CD14-positive monocyte (primary cell): Measurements from ENCODE around the gene KATNBL1. TPM values are rescaled to one million over a fixed set of nuclear protein-coding genes. Genes with fewer than 3 reads are reported as not detected.

ENCODE experiments used
- DNase-seq, 3 donors: peaks; one replicate each; pipeline ENCODE4 v3.0.0-alpha.2; 2011 to 2022
- H2AFZ ChIP-seq: 2 replicates; pipeline ENCODE4 v1.6.0; 2012; ENCODE audit warnings: mild to moderate bottlenecking, low read depth, low read length, inconsistent platforms; ENCODE audit not compliant: insufficient read depth, poor library complexity, severe bottlenecking
- H3K27ac ChIP-seq, 2 donors: 1 replicate in 1 of 2; 2 replicates in 1 of 2; pipeline ENCODE4 v1.5.1; 2012 to 2013; ENCODE audit warnings: low read length in 2 of 2, control low read depth in 1 of 2, inconsistent platforms in 1 of 2, low read depth in 1 of 2, mild to moderate bottlenecking in 1 of 2
- H3K27me3 ChIP-seq, 2 donors: one replicate each; pipeline versions ENCODE4 v1.6.0 to v1.6.1; 2011 to 2013; ENCODE audit warnings: low read length in 2 of 2; ENCODE audit not compliant: control insufficient read depth in 2 of 2, insufficient read depth in 2 of 2
- H3K36me3 ChIP-seq, 2 donors: replicated peaks in 1 of 2; 1 replicate in 1 of 2; 2 replicates in 1 of 2; pipeline versions ENCODE4 v1.5.1 to v1.6.1; 2012 to 2013; ENCODE audit warnings: low read length in 2 of 2, control low read depth in 1 of 2, inconsistent platforms in 1 of 2, mild to moderate bottlenecking in 1 of 2; ENCODE audit not compliant: insufficient read depth in 2 of 2, control insufficient read depth in 1 of 2
- H3K4me1 ChIP-seq, 2 donors: 1 replicate in 1 of 2; 2 replicates in 1 of 2; pipeline versions ENCODE4 v1.5.1 to v1.6.1; 2012 to 2013; ENCODE audit warnings: low read length in 2 of 2, control low read depth in 1 of 2, inconsistent platforms in 1 of 2, mild to moderate bottlenecking in 1 of 2, moderate library complexity in 1 of 2; ENCODE audit not compliant: insufficient read depth in 2 of 2, control insufficient read depth in 1 of 2
- H3K4me2 ChIP-seq: replicated peaks from 2 replicates; pipeline ENCODE3; 2012; ENCODE audit warnings: low read length, moderate library complexity, mild to moderate bottlenecking; ENCODE audit not compliant: poor library complexity, severe bottlenecking; ENCODE audit errors: extremely low read depth
- H3K4me3 ChIP-seq, 3 experiments: fragments of 200-600 bp in 1 of 3; sonication (generic) in 1 of 3; replicated peaks in 1 of 3; 1 replicate in 2 of 3; 2 replicates in 1 of 3; pipeline ENCODE4 v1.5.1; 2011 to 2013; ENCODE audit warnings: low read length in 3 of 3, mild to moderate bottlenecking in 3 of 3, control low read depth in 2 of 3, low read depth in 2 of 3, inconsistent platforms in 1 of 3, moderate library complexity in 1 of 3
- H3K79me2 ChIP-seq: 2 replicates; pipeline ENCODE4 v1.6.0; 2012; ENCODE audit warnings: mild to moderate bottlenecking, control low read depth, inconsistent platforms, low read length, moderate library complexity; ENCODE audit not compliant: insufficient read depth
- H3K9ac ChIP-seq: 2 replicates; pipeline ENCODE4 v1.6.0; 2017; ENCODE audit warnings: low read length, mild to moderate bottlenecking; ENCODE audit not compliant: insufficient read depth, poor library complexity, severe bottlenecking
- H3K9me3 ChIP-seq, 2 donors: replicated peaks in 1 of 2; 1 replicate in 1 of 2; 2 replicates in 1 of 2; pipeline versions ENCODE4 v1.5.1 to v1.6.1; 2012 to 2013; ENCODE audit warnings: low read length in 2 of 2, control low read depth in 1 of 2; ENCODE audit not compliant: control insufficient read depth in 1 of 2, insufficient read depth in 1 of 2
- H4K20me1 ChIP-seq: 2 replicates; pipeline ENCODE4 v1.6.0; 2012; ENCODE audit warnings: mild to moderate bottlenecking, low read length, control low read depth, moderate library complexity; ENCODE audit not compliant: insufficient read depth
- H3K27ac Mint-ChIP-seq, 7 donors: one replicate each; pipeline ENCODE4 v1.8.0; 2020; ENCODE audit warnings: mild to moderate bottlenecking in 7 of 7, mixed read lengths in 7 of 7, moderate library complexity in 6 of 7, inconsistent platforms in 2 of 7
- H3K27me3 Mint-ChIP-seq, 3 donors: one replicate each; pipeline ENCODE4 v1.8.0; 2021 to 2022; ENCODE audit warnings: low read depth in 3 of 3, mild to moderate bottlenecking in 3 of 3, mixed read lengths in 3 of 3, moderate library complexity in 3 of 3, inconsistent platforms in 1 of 3
- H3K36me3 Mint-ChIP-seq, 2 donors: one replicate each; pipeline ENCODE4 v1.8.0; 2020; ENCODE audit warnings: mixed read lengths in 2 of 2, inconsistent platforms in 1 of 2, mild to moderate bottlenecking in 1 of 2
- H3K4me1 Mint-ChIP-seq: one replicate; pipeline ENCODE4 v1.8.0; 2020; ENCODE audit warnings: mild to moderate bottlenecking, mixed read lengths
- H3K4me3 Mint-ChIP-seq, 2 donors: one replicate each; pipeline ENCODE4 v1.8.0; 2020; ENCODE audit warnings: mild to moderate bottlenecking in 2 of 2, mixed read lengths in 2 of 2, moderate library complexity in 1 of 2
- H3K9me3 Mint-ChIP-seq, 7 donors: one replicate each; pipeline ENCODE4 v1.8.0; 2020 to 2022; ENCODE audit warnings: mixed read lengths in 7 of 7, mild to moderate bottlenecking in 6 of 7, moderate library complexity in 6 of 7, inconsistent platforms in 2 of 7
- WGBS: methylation state at CpG from one replicate; pipeline ENCODE4 v1.1.5; 2013; ENCODE audit warnings: missing lambda C conversion rate; ENCODE audit not compliant: insufficient coverage; 5-methylcytosine and 5-hydroxymethylcytosine counted together
- intact Hi-C, 2 donors: fragments of 100-400 bp; cut with micrococcal nuclease; formaldehyde crosslinking; loops; one replicate each; pipeline versions ENCODE4 v1.15.0 to v1.15.1; 2023
- polyA plus RNA-seq, 3 donors: library from polyadenylated mRNA; depleted of rRNA in 1 of 3; unstranded in 2 of 3; stranded (reverse) in 1 of 3; fragments of 300-500 nt in 2 of 3; fragments of >200 nt in 1 of 3; fragmentation: Illumina TruSeq in 2 of 3; gene quantifications; 1 replicate in 2 of 3; 2 replicates in 1 of 3; pipeline ENCODE4 v1.2.3, GENCODE V29; 2012 to 2021
- TF ChIP-seq, protein P1 (sequence below): fragments of 200-600 bp; IDR thresholded peaks from one replicate; pipeline ENCODE4 v1.8.0; 2022; ENCODE audit warnings: antibody characterized with exemption, mild to moderate bottlenecking

The KATNBL1 gene
- polyA plus RNA-seq, 3 donors: 16.5 to 38.4 (median 37.7) TPM

DNA sequence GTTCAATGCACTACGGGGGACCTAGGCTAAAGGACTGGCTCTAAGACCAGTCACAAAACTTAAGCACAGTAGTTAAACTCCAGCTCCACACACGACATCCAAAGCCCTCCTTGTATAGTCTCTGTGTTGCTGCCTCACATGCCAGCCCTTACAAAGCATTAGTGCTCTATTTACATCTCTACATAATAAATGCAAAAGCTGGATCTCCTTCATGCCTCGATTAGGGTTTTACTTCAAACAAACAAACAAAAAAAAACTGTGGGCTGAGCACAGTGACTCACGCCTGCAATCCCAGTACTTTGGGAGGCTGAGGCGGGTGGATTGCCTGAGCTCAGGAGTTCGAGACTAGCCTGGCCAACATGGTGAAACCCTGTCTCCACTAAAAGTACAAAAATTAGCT, 98.4 kb downstream of the KATNBL1 start:
- TF ChIP-seq, protein P1, sequence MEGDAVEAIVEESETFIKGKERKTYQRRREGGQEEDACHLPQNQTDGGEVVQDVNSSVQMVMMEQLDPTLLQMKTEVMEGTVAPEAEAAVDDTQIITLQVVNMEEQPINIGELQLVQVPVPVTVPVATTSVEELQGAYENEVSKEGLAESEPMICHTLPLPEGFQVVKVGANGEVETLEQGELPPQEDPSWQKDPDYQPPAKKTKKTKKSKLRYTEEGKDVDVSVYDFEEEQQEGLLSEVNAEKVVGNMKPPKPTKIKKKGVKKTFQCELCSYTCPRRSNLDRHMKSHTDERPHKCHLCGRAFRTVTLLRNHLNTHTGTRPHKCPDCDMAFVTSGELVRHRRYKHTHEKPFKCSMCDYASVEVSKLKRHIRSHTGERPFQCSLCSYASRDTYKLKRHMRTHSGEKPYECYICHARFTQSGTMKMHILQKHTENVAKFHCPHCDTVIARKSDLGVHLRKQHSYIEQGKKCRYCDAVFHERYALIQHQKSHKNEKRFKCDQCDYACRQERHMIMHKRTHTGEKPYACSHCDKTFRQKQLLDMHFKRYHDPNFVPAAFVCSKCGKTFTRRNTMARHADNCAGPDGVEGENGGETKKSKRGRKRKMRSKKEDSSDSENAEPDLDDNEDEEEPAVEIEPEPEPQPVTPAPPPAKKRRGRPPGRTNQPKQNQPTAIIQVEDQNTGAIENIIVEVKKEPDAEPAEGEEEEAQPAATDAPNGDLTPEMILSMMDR: no peak
- H3K27ac ChIP-seq: no peak overlapping the region
- no peaks in the 10 kb centered on the region for H3K79me2 ChIP-seq
- WGBS: 83% methylated on average over 5 of the region's 6 CpGs
- no peak for DNase-seq
- Mint-ChIP-seq H3K4me1 (peaks cover 5% of the 10 kb centered on the region), H3K4me3 (no peak overlapping the region), H3K9me3 (no peaks in the 10 kb centered on the region), H3K27me3 (peaks cover 3 to 15% (median 3%) of the 10 kb centered on the region in 3 donors), H3K36me3 (no peaks in the 10 kb centered on the region), H3K27ac (no peak overlapping the region)
- H3K4me3 ChIP-seq: no peak overlapping the region
- no peaks in the 10 kb centered on the region for H4K20me1 ChIP-seq
- H3K9me3 ChIP-seq: no peaks in the 10 kb centered on the region
- no peaks in the 10 kb centered on the region for H3K4me1 ChIP-seq
- intact Hi-C loops: no loop called here
- H3K4me2 ChIP-seq: no peak overlapping the region
- no peaks in the 10 kb centered on the region for H3K36me3 ChIP-seq
- H2AFZ ChIP-seq: no peak overlapping the region
- H3K9ac ChIP-seq: no peak overlapping the region
- no peaks in the 10 kb centered on the region for H3K27me3 ChIP-seq

DNA sequence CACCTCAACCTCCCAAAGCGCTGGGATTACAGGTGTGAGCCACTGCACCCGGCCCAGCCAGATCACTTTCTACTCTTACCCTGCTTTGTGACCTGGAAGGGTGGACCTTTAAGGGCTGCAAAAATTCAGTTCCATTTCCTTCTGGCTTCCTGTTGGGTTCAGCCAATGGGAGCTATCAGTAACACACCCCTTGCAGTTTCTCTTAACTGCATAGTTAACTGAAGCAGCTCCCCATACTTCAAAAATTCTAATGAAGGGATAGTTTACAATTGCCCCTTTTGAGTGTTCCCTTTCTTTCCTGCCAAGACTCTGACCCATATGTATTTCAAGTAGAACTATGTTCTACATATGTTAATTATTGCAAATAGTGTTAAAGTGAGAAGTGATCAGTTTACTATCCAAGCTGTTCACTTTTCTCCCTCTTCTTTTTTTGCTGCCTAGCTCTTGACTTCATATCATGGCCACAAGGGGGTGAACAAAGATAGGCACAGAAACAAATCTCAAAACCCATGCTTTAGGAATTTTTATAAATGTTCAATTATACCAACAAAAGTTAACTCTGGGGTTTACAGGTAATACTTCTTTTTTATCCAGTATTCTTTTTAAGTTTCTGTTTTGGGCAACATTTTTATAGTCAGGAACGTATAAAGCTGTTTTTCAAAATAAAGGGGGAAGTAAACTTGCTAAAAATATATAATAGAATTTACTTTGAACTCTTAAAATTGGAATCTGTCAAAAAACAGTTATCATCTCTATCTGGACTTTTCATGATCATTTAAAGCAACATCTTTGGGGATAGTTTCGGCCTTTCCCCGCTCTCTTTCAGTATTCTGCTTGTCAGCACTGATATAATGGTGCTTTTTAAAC, 99.9 kb downstream of the KATNBL1 start:
- Mint-ChIP-seq H3K27me3 (peaks cover 0 to 15% (median 3%) of the 10 kb centered on the region in 3 donors), H3K27ac (no peak overlapping the region), H3K4me1 (peaks cover 5% of the 10 kb centered on the region), H3K9me3 (peaks cover 0 to 3% (median 0%) of the 10 kb centered on the region in 7 donors), H3K36me3 (no peaks in the 10 kb centered on the region), H3K4me3 (no peak overlapping the region)
- no peaks in the 10 kb centered on the region for H3K79me2 ChIP-seq
- H3K4me3 ChIP-seq: no peak overlapping the region
- H3K4me1 ChIP-seq: no peaks in the 10 kb centered on the region
- TF ChIP-seq, protein P1: peak; percentile 51
- intact Hi-C loops: loop anchor here in 1 of 2 donors (10.0 kb wide), 1 partner anchor 875 kb away; the partner anchor contains the start of gene ZNF770
- no peak overlapping the region for H3K27ac ChIP-seq
- H2AFZ ChIP-seq: no peak overlapping the region
- H3K9ac ChIP-seq: no peak overlapping the region
- peak in 1 of 3 donors; percentile 3 for DNase-seq
- no CpG with 5 or more reads among the region's 5 CpGs for WGBS
- no peaks in the 10 kb centered on the region for H3K9me3 ChIP-seq
- no peaks in the 10 kb centered on the region for H4K20me1 ChIP-seq
- no peak overlapping the region for H3K4me2 ChIP-seq
- H3K36me3 ChIP-seq: no peaks in the 10 kb centered on the region
- H3K27me3 ChIP-seq: no peaks in the 10 kb centered on the region
